Measurements from ENCODE around the gene PRAF2.

PRAF2 gene

DNA sequence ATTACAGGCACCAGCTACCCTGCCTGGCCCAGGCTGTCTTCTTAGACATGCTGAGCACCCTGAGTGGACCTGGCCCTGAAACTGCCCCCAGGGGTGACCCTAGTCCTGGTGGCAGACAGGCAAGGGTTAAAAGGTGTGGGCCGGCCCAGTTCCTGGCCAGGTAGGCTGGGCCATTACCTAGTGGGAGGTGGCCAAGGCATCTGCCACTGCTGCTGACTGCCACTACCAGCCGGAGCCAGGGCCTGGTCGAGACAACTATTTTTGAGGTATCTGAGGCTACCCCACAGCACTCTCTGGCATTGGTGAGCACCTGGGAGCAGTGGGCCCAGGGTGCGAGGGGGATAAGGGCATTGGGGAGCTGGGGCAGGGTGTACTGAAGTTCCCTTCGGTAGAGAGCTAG is 15.0 kb downstream of the PRAF2 start, which contains the start of gene CCDC120:
TSS of gene CCDC120 (plus strand) at position 206 of the 400 bp plus-strand sequence. CDS start 3,043 bp downstream, outside the sequence.
- H3K9me3 ChIP-seq (ENCODE audit: control insufficient read depth, low read length) = peaks cover 5% of the 10 kb centered on the region

DNA sequence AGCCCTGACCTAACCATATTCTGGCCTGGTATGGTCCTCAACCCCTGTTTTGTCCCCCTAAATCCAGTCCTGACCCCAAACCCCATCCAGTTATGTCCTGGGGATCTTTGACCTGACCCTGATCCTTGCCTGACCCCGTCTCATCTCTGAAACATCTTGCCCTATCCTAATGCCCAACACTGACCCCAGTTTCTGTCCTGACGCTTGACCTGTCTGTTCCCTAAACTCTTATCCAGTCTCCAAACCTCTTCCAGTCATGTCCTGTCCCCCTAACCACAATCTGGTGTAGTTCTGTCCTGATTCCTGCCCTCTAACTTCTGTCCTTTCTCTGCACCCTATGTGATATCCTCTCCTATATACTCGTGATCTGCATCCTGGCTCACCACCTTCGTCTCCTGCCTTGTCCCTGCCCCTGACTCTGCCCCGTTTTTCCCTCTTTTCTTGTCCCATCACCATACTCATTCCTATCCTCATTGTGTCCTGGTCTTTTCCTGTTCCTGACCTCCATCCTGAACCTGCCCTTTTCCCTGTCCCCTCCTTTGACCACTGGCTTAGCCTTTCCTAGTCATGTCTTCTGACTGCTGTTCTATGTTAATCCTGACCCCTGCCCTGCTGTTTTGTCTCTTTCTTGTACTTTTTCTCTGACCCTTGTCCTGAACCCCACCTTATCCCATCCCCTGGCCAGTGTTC is 19.6 kb downstream of the PRAF2 start:
- H2BK120ac ChIP-seq (ENCODE audit: low read depth, low read length) = no peak overlapping the region
- H3K14ac ChIP-seq (ENCODE audit: low read length in 2 of 2) = no peak overlapping the region
- H3K27ac ChIP-seq (ENCODE audit: low read length, poor library complexity, severe bottlenecking) = no peak overlapping the region
- peak overlapping the region in 1 of 2 experiments; percentile 91 for H3K18ac ChIP-seq (ENCODE audit: low read depth in 1 of 2, low read length in 2 of 2)
- H3K9me3 ChIP-seq (ENCODE audit: control insufficient read depth, low read length) = peaks cover 5% of the 10 kb centered on the region
- peaks cover 2% of the 10 kb centered on the region for H3K4me1 ChIP-seq (ENCODE audit: control insufficient read depth, insufficient read depth, low read depth, low read length)
- H4K8ac ChIP-seq (ENCODE audit: low read length) = no peak overlapping the region
- H3K4ac ChIP-seq (ENCODE audit: low read depth in 1 of 2, low read length in 2 of 2) = no peak overlapping the region
- peak overlapping the region; percentile 70 to 75 for H3K4me3 ChIP-seq (ENCODE audit: insufficient read depth in 1 of 2, low read depth in 1 of 2, low read length in 2 of 2)
- H2AK5ac ChIP-seq (ENCODE audit: low read length, severe bottlenecking) = no peak overlapping the region
- no peak overlapping the region for H2BK5ac ChIP-seq (ENCODE audit: low read depth, low read length, poor library complexity, severe bottlenecking)
- H4K91ac ChIP-seq (ENCODE audit: low read length) = peak overlapping the region; percentile 89
- H2BK12ac ChIP-seq (ENCODE audit: low read length in 2 of 2) = no peak overlapping the region
- WGBS = 93% methylated on average over 5 of the region's 5 CpGs
- no peaks in the 10 kb centered on the region for H3K36me3 ChIP-seq (ENCODE audit: control insufficient read depth in 1 of 2, insufficient read depth in 2 of 2, low read depth in 1 of 2, low read length in 2 of 2)
- H3K23ac ChIP-seq (ENCODE audit: low read length in 2 of 2) = no peak overlapping the region
- H3K9ac ChIP-seq (ENCODE audit: low read length) = peak overlapping the region; percentile 69
- H2AFZ ChIP-seq (ENCODE audit: low read depth, low read length) = no peak overlapping the region
- DNase-seq = no peak
- peak overlapping the region; percentile 41 for H3K4me2 ChIP-seq (ENCODE audit: low read length, poor library complexity, severe bottlenecking)
- peaks cover 0 to 16% of the 10 kb centered on the region in 2 experiments for H3K27me3 ChIP-seq (ENCODE audit: control insufficient read depth in 1 of 2, insufficient read depth in 1 of 2, low read length in 2 of 2)
- no peak overlapping the region for H2BK15ac ChIP-seq (ENCODE audit: low read depth, poor library complexity, severe bottlenecking)
- H3K79me1 ChIP-seq (replicated peaks; ENCODE audit: low read length, poor library complexity, severe bottlenecking) = peaks cover 8% of the 10 kb centered on the region

More for the DNA sequence above, 15.0 kb downstream of the PRAF2 start, which contains the start of gene CCDC120:
- Histone ChIP-seq H3K23ac (ENCODE audit: low read length in 2 of 2) (no peak within 1 kb of the TSS), H2AFZ (ENCODE audit: low read depth, low read length) (no peak within 1 kb of the TSS), H3K14ac (ENCODE audit: low read length in 2 of 2) (no peak within 1 kb of the TSS), H3K36me3 (ENCODE audit: control insufficient read depth in 1 of 2, insufficient read depth in 2 of 2, low read depth in 1 of 2, low read length in 2 of 2) (peaks cover 0 to 17% of the 10 kb centered on the region in 2 experiments), H3K18ac (ENCODE audit: low read depth in 1 of 2, low read length in 2 of 2) (no peak within 1 kb of the TSS), H2BK15ac (ENCODE audit: low read depth, poor library complexity, severe bottlenecking) (no peak within 1 kb of the TSS), H3K4me1 (ENCODE audit: control insufficient read depth, insufficient read depth, low read depth, low read length) (peaks cover 5% of the 10 kb centered on the region), H3K4ac (ENCODE audit: low read depth in 1 of 2, low read length in 2 of 2) (no peak within 1 kb of the TSS), H2AK5ac (ENCODE audit: low read length, severe bottlenecking) (no peak within 1 kb of the TSS), H3K9ac (ENCODE audit: low read length) (no peak within 1 kb of the TSS), H3K4me3 (ENCODE audit: insufficient read depth in 1 of 2, low read depth in 1 of 2, low read length in 2 of 2) (no peak within 1 kb of the TSS), H3K4me2 (ENCODE audit: low read length, poor library complexity, severe bottlenecking) (no peak within 1 kb of the TSS), H4K91ac (ENCODE audit: low read length) (no peak within 1 kb of the TSS), H2BK12ac (ENCODE audit: low read length in 2 of 2) (no peak within 1 kb of the TSS), H4K8ac (ENCODE audit: low read length) (no peak within 1 kb of the TSS), H2BK120ac (ENCODE audit: low read depth, low read length) (no peak within 1 kb of the TSS), H3K79me1 (replicated peaks; ENCODE audit: low read length, poor library complexity, severe bottlenecking) (peaks cover 22% of the 10 kb centered on the region), H2BK5ac (ENCODE audit: low read depth, low read length, poor library complexity, severe bottlenecking) (no peak within 1 kb of the TSS), H3K27me3 (ENCODE audit: control insufficient read depth in 1 of 2, insufficient read depth in 1 of 2, low read length in 2 of 2) (peaks cover 0 to 8% of the 10 kb centered on the region in 2 experiments), H3K27ac (ENCODE audit: low read length, poor library complexity, severe bottlenecking) (no peak within 1 kb of the TSS)
- WGBS = 46% methylated on average over 5 of the region's 5 CpGs
- DNase-seq = no peak

DNA sequence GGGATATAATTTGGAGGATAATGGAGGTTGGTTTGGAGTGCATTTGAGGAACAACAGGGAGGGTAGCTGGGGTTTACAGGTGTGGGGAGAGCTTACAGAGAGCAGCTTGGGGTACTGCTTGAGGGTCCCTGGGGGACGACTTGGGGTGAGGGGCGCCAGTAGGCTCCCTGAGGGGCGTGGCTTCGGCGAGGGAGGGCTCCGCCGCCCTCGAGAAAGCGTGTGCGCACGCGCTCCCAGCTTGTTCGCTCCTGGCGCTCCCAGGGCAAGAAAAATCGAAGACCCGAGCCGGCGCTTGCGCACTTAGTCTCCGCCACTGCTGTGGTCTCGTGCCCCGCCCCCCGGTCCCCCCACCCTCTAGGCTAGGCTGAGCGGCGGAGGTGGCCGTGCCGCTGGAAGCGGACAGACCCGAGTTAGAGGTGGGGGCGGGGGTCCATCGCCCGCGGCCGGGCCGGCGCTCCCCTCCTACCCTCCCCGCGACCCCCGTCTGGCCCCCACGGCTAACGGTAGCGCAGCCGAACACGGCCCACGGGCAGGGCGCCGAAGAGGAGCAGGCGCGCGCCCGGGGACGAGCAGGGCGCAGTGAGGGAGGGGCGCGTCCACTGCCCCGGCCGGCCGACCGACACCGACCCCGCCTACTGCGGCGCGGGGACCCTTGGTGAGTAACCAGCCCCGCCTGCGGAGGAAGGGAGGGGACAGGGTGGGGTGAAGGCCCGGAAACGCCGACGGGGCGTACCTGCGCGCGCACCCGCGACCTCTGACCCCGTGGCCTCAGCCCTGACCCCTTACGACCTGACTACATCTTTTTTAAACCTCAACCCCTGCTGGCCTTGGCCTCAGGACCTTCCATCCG is 20.4 kb downstream of the PRAF2 start:
- peaks cover 5% of the 10 kb centered on the region for H3K79me1 ChIP-seq (replicated peaks; ENCODE audit: low read length, poor library complexity, severe bottlenecking)
- peak overlapping the region; percentile 47 for H2AFZ ChIP-seq (ENCODE audit: low read depth, low read length)
- H3K4me2 ChIP-seq (ENCODE audit: low read length, poor library complexity, severe bottlenecking) = peak overlapping the region; percentile 52
- peak overlapping the region; percentile 89 for H4K91ac ChIP-seq (ENCODE audit: low read length)
- H3K23ac ChIP-seq (ENCODE audit: low read length in 2 of 2) = no peak overlapping the region
- H3K14ac ChIP-seq (ENCODE audit: low read length in 2 of 2) = peak overlapping the region in 1 of 2 experiments; percentile 87
- H2BK120ac ChIP-seq (ENCODE audit: low read depth, low read length) = peak overlapping the region; percentile 43
- H3K4ac ChIP-seq (ENCODE audit: low read depth in 1 of 2, low read length in 2 of 2) = peak overlapping the region in 1 of 2 experiments; percentile 16
- H3K27ac ChIP-seq (ENCODE audit: low read length, poor library complexity, severe bottlenecking) = no peak overlapping the region
- 10% methylated on average over 12 of the region's 79 CpGs for WGBS
- peak overlapping the region; percentile 70 to 75 for H3K4me3 ChIP-seq (ENCODE audit: insufficient read depth in 1 of 2, low read depth in 1 of 2, low read length in 2 of 2)
- H3K4me1 ChIP-seq (ENCODE audit: control insufficient read depth, insufficient read depth, low read depth, low read length) = peaks cover 2% of the 10 kb centered on the region
- no peak overlapping the region for H2BK12ac ChIP-seq (ENCODE audit: low read length in 2 of 2)
- H3K18ac ChIP-seq (ENCODE audit: low read depth in 1 of 2, low read length in 2 of 2) = peak overlapping the region; percentile 91 to 94
- no peak overlapping the region for H2AK5ac ChIP-seq (ENCODE audit: low read length, severe bottlenecking)
- peak overlapping the region; percentile 77 for H4K8ac ChIP-seq (ENCODE audit: low read length)
- peak overlapping the region; percentile 69 for H3K9ac ChIP-seq (ENCODE audit: low read length)
- H2BK5ac ChIP-seq (ENCODE audit: low read depth, low read length, poor library complexity, severe bottlenecking) = peak overlapping the region; percentile 19
- peak; percentile 68 for DNase-seq
- H3K36me3 ChIP-seq (ENCODE audit: control insufficient read depth in 1 of 2, insufficient read depth in 2 of 2, low read depth in 1 of 2, low read length in 2 of 2) = no peaks in the 10 kb centered on the region
- H3K9me3 ChIP-seq (ENCODE audit: control insufficient read depth, low read length) = peaks cover 5% of the 10 kb centered on the region
- H3K27me3 ChIP-seq (ENCODE audit: control insufficient read depth in 1 of 2, insufficient read depth in 1 of 2, low read length in 2 of 2) = peaks cover 0 to 12% of the 10 kb centered on the region in 2 experiments
- peak overlapping the region; percentile 48 for H2BK15ac ChIP-seq (ENCODE audit: low read depth, poor library complexity, severe bottlenecking)

DNA sequence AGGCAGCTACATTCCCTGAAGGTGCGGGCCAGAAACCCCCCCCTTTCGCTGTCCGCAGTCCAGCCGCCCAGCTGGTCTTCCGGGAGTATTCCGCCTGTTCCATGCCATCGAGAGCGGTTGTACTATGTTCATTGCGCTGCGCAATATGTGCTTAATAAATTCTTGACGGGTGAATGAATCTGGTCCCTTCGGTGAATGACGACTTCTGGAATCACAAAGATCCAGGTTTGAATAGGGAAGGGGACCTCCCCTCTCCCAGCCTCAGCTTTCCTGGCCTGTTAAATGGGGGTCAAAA is 29.9 kb downstream of the PRAF2 start:
- peak overlapping the region in 1 of 2 experiments; percentile 62 for H3K18ac ChIP-seq (ENCODE audit: low read depth in 1 of 2, low read length in 2 of 2)
- no peaks in the 10 kb centered on the region for H3K9me3 ChIP-seq (ENCODE audit: control insufficient read depth, low read length)
- peak overlapping the region; percentile 69 for H4K8ac ChIP-seq (ENCODE audit: low read length)
- H3K27me3 ChIP-seq (ENCODE audit: control insufficient read depth in 1 of 2, insufficient read depth in 1 of 2, low read length in 2 of 2) = peaks cover 0 to 4% of the 10 kb centered on the region in 2 experiments
- no peak overlapping the region for H4K91ac ChIP-seq (ENCODE audit: low read length)
- H3K4me1 ChIP-seq (ENCODE audit: control insufficient read depth, insufficient read depth, low read depth, low read length) = peaks cover 5% of the 10 kb centered on the region
- 32% methylated on average over 13 of the region's 13 CpGs for WGBS
- peak overlapping the region in 1 of 2 experiments; percentile 57 for H3K4me3 ChIP-seq (ENCODE audit: insufficient read depth in 1 of 2, low read depth in 1 of 2, low read length in 2 of 2)
- peak overlapping the region; percentile 78 for H3K9ac ChIP-seq (ENCODE audit: low read length)
- peak overlapping the region in 1 of 2 experiments; percentile 63 for H2BK12ac ChIP-seq (ENCODE audit: low read length in 2 of 2)
- no peak overlapping the region for H2AK5ac ChIP-seq (ENCODE audit: low read length, severe bottlenecking)
- H3K27ac ChIP-seq (ENCODE audit: low read length, poor library complexity, severe bottlenecking) = peak overlapping the region; percentile 47
- H2AFZ ChIP-seq (ENCODE audit: low read depth, low read length) = peak overlapping the region; percentile 86
- H3K4ac ChIP-seq (ENCODE audit: low read depth in 1 of 2, low read length in 2 of 2) = no peak overlapping the region
- no peak overlapping the region for H3K14ac ChIP-seq (ENCODE audit: low read length in 2 of 2)
- H2BK120ac ChIP-seq (ENCODE audit: low read depth, low read length) = no peak overlapping the region
- H2BK5ac ChIP-seq (ENCODE audit: low read depth, low read length, poor library complexity, severe bottlenecking) = no peak overlapping the region
- no peak overlapping the region for H2BK15ac ChIP-seq (ENCODE audit: low read depth, poor library complexity, severe bottlenecking)
- no peak for DNase-seq
- no peaks in the 10 kb centered on the region for H3K79me1 ChIP-seq (replicated peaks; ENCODE audit: low read length, poor library complexity, severe bottlenecking)
- peak overlapping the region; percentile 34 for H3K4me2 ChIP-seq (ENCODE audit: low read length, poor library complexity, severe bottlenecking)
- peaks cover 5 to 7% of the 10 kb centered on the region in 2 experiments for H3K36me3 ChIP-seq (ENCODE audit: control insufficient read depth in 1 of 2, insufficient read depth in 2 of 2, low read depth in 1 of 2, low read length in 2 of 2)
- H3K23ac ChIP-seq (ENCODE audit: low read length in 2 of 2) = no peak overlapping the region

All from mesenchymal stem cell (in vitro differentiated cells and primary cell).